Nephron progenitor cell (in vitro differentiated cells): Measurements from ENCODE around the gene RXFP2.

Experiments used
- DNase-seq: peaks from one replicate; pipeline ENCODE4 v3.0.0; 2021
- H3K27ac Mint-ChIP-seq: 2 replicates; pipeline ENCODE4 v1.8.0; 2021; ENCODE audit warnings: mild to moderate bottlenecking, moderate library complexity, mixed read lengths
- H3K27me3 Mint-ChIP-seq: 2 replicates; pipeline ENCODE4 v1.8.0; 2021; ENCODE audit warnings: mild to moderate bottlenecking, low read depth, mixed read lengths; ENCODE audit not compliant: poor library complexity
- H3K36me3 Mint-ChIP-seq: 2 replicates; pipeline ENCODE4 v1.8.0; 2021; ENCODE audit warnings: low read depth, mixed read lengths
- H3K4me1 Mint-ChIP-seq: 2 replicates; pipeline ENCODE4 v1.8.0; 2021; ENCODE audit warnings: mixed read lengths
- H3K4me3 Mint-ChIP-seq: 2 replicates; pipeline ENCODE4 v1.8.0; 2021; ENCODE audit warnings: mild to moderate bottlenecking, moderate library complexity, mixed read lengths
- H3K9me3 Mint-ChIP-seq: 2 replicates; pipeline ENCODE4 v1.8.0; 2021; ENCODE audit warnings: mild to moderate bottlenecking, moderate library complexity, mixed read lengths
- CTCF ChIP-seq: fragments of 200-600 bp; sonication (generic); IDR thresholded peaks from 2 replicates; pipeline ENCODE4 v1.5.0; 2021; ENCODE audit warnings: antibody characterized with exemption

The RXFP2 gene

DNA sequence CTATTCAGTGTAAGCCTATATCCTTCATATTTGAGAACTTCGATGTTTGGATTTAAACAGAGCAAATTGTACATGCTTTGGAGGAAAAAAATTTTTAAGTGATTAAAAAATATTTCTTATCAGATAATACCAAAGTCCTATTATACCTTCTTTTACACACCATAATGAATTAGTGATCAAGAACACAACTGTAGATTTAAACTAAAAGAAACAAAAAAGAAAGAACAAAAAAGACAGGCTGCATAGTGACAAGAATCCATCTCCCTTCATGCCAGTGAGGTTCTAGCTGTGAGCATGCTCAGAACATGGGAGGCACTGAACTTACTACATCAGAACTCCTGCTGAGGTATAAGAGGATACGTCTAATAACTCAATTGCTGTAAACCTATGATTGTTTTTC, at the start of gene RXFP2:
TSS of gene RXFP2 (plus strand) at position 301 of the 400 bp plus-strand sequence. CDS start at position 388, 87 bp downstream.
- TF ChIP-seq CTCF: no peak
- no peak within 1 kb of the TSS for H3K4me3 Mint-ChIP-seq
- no peak for DNase-seq
- H3K27ac Mint-ChIP-seq: no peak within 1 kb of the TSS
- H3K27me3 Mint-ChIP-seq: peaks cover 5% of the 10 kb centered on the region
- H3K36me3 Mint-ChIP-seq: no peaks in the 10 kb centered on the region
- peaks cover 8% of the 10 kb centered on the region for H3K9me3 Mint-ChIP-seq
- H3K4me1 Mint-ChIP-seq: peaks cover 14% of the 10 kb centered on the region

- no peak overlapping the region for H3K4me3 Mint-ChIP-seq
- no peak for DNase-seq
- H3K27me3 Mint-ChIP-seq: peaks cover 7% of the 10 kb centered on the region
- no peak for TF ChIP-seq CTCF
- peaks cover 7% of the 10 kb centered on the region for H3K4me1 Mint-ChIP-seq
- peaks cover 31% of the 10 kb centered on the region for H3K9me3 Mint-ChIP-seq
- no peaks in the 10 kb centered on the region for H3K36me3 Mint-ChIP-seq
- H3K27ac Mint-ChIP-seq: no peak overlapping the region
These were observed 42.0 kb upstream of the RXFP2 start for GRCh38 chr13:31697290-31697689.

- Mint-ChIP-seq H3K27ac (no peak overlapping the region), H3K27me3 (peaks cover 10% of the 10 kb centered on the region), H3K36me3 (no peaks in the 10 kb centered on the region), H3K9me3 (peaks cover 16% of the 10 kb centered on the region), H3K4me3 (no peak overlapping the region), H3K4me1 (peaks cover 7% of the 10 kb centered on the region)
- no peak for DNase-seq
- TF ChIP-seq CTCF: no peak
These were observed 39.7 kb upstream of the RXFP2 start for GRCh38 chr13:31699650-31700049.

DNA sequence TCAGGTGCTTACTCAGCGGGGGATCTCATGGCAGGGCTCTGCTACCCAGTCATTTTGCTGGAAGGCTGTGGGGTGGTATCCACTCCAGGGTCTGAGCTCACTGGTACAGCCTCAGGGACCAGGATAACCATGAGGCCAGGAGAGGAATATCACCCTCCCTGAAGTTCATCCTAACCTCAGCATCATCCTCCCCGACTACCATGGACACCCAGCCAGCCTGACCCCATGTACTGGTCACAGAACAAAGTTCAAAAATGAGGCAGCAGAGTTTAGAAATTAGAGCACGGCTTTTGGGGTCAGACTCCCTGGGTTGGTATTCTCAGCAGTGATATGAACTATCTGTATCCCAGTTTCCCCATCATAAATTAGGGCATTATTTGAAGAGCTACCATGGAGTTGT, 35.5 kb upstream of the RXFP2 start:
- Mint-ChIP-seq H3K36me3 (no peaks in the 10 kb centered on the region), H3K27me3 (peaks cover 6% of the 10 kb centered on the region), H3K9me3 (no peaks in the 10 kb centered on the region), H3K27ac (no peak overlapping the region), H3K4me3 (no peak overlapping the region), H3K4me1 (peaks cover 3% of the 10 kb centered on the region)
- DNase-seq: no peak
- no peak for TF ChIP-seq CTCF

GRCh38 chr13:31706105-31706504, 33.2 kb upstream of the RXFP2 start:
- no peaks in the 10 kb centered on the region for H3K36me3 Mint-ChIP-seq
- no peaks in the 10 kb centered on the region for H3K9me3 Mint-ChIP-seq
- H3K27me3 Mint-ChIP-seq: peaks cover 6% of the 10 kb centered on the region
- no peaks in the 10 kb centered on the region for H3K4me1 Mint-ChIP-seq
- no peak overlapping the region for H3K4me3 Mint-ChIP-seq
- TF ChIP-seq CTCF: no peak
- H3K27ac Mint-ChIP-seq: no peak overlapping the region
- DNase-seq: no peak

DNA sequence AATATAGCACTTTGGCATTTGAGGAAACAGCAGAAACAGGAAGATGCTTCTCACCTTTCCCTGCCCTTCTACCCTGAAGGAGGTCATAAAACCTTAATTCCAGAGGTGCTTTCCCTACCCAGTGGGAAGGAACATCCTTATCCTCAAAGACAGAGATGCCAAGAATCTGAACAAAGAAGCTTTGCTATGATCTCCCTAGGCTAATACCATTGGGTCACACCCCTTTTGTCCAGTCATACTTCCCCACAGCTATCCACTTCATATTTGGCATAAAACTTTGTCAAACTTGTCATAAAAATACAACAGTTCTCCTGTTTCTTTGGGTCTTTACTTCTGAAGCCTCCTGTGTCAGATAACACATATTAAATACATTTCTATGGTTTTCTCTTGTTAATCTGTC, 21.7 kb upstream of the RXFP2 start:
- no peak for TF ChIP-seq CTCF
- Mint-ChIP-seq H3K27me3 (peaks cover 13% of the 10 kb centered on the region), H3K9me3 (no peaks in the 10 kb centered on the region), H3K4me1 (no peaks in the 10 kb centered on the region), H3K27ac (no peak overlapping the region), H3K4me3 (no peak overlapping the region), H3K36me3 (no peaks in the 10 kb centered on the region)
- no peak for DNase-seq
